PC-9 (cell line): ENCODE measurements around the gene DUSP18. TPM values are rescaled to one million over a fixed set of nuclear protein-coding genes. Genes with fewer than 3 reads are reported as not detected.

Experiments used
- BruUV-seq: library from RNA; stranded (reverse); fragments of 400-500 nt; replicated peaks from 2 replicates; lab custom pipeline; 2021; lab: Mats Ljungman, UMichigan
- CTCF ChIA-PET: fragments of 300-600 bp; sonication (Branson Sonifier 250); formaldehyde crosslinking; loops from one replicate; lab custom pipeline; 2022; ENCODE audit warnings: antibody characterized with exemption; lab: Charles Lee
- POLR2A ChIA-PET: fragments of 300-600 bp; sonication (Branson Sonifier 250); formaldehyde crosslinking; loops from one replicate; lab custom pipeline; 2022; ENCODE audit warnings: antibody characterized with exemption; ENCODE audit not compliant: unreplicated experiment; lab: Charles Lee
- DNase-seq, 2 experiments: peaks; one replicate each; pipeline versions ENCODE4 v3.0.0 to v3.0.0-alpha.2; 2015 to 2022; ENCODE audit warnings: mixed read lengths in 1 of 2
- H2AFZ ChIP-seq: fragments of 200-600 bp; sonication (generic); 2 replicates; pipeline ENCODE4 v1.8.1; 2017; ENCODE audit warnings: antibody characterized with exemption
- H3F3A ChIP-seq: fragments of 200-600 bp; sonication (generic); 2 replicates; pipeline ENCODE4 v1.8.1; 2017; ENCODE audit warnings: antibody characterized with exemption, mild to moderate bottlenecking, low read depth; ENCODE audit not compliant: insufficient read depth
- H3K27ac ChIP-seq: fragments of 200-600 bp; sonication (generic); 2 replicates; pipeline ENCODE4 v1.6.1; 2016; ENCODE audit warnings: mixed run types
- H3K27me3 ChIP-seq: fragments of 200-600 bp; sonication (generic); 2 replicates; pipeline ENCODE4 v1.6.1; 2016; ENCODE audit warnings: low read depth, mixed run types; ENCODE audit not compliant: insufficient read depth
- H3K36me3 ChIP-seq: fragments of 200-600 bp; sonication (generic); 2 replicates; pipeline ENCODE4 v1.6.1; 2016; ENCODE audit warnings: low read depth, mixed run types
- H3K4me1 ChIP-seq: fragments of 200-600 bp; sonication (generic); replicated peaks from 2 replicates; pipeline ENCODE4 v1.6.1; 2016; ENCODE audit warnings: mixed run types; ENCODE audit not compliant: insufficient read depth
- H3K4me2 ChIP-seq: fragments of 200-600 bp; sonication (generic); 2 replicates; pipeline ENCODE4 v1.6.1; 2017; ENCODE audit warnings: mixed run types
- H3K4me3 ChIP-seq: fragments of 200-600 bp; sonication (generic); 2 replicates; pipeline ENCODE4 v1.6.1; 2016; ENCODE audit warnings: mixed run types
- H3K79me2 ChIP-seq: fragments of 200-600 bp; sonication (generic); 2 replicates; pipeline ENCODE4 v1.6.1; 2017; ENCODE audit warnings: low read depth, mixed run types
- H3K9me2 ChIP-seq: fragments of 200-600 bp; sonication (generic); 2 replicates; pipeline ENCODE4 v1.8.1; 2017; ENCODE audit warnings: mild to moderate bottlenecking; ENCODE audit not compliant: insufficient read depth
- H3K9me3 ChIP-seq: fragments of 200-600 bp; sonication (generic); 2 replicates; pipeline ENCODE4 v1.8.1; 2016; ENCODE audit warnings: low read depth; ENCODE audit not compliant: insufficient read depth
- H4K20me1 ChIP-seq: fragments of 200-600 bp; sonication (generic); 2 replicates; pipeline ENCODE4 v1.8.1; 2017; ENCODE audit not compliant: insufficient read depth
- CTCF ChIP-seq: fragments of 200-600 bp; sonication (generic); conservative IDR thresholded peaks from 2 replicates; pipeline ENCODE4 v1.6.1; 2017; ENCODE audit warnings: mixed run types, antibody characterized with exemption, mild to moderate bottlenecking, moderate library complexity
- EZH2 ChIP-seq: fragments of 200-600 bp; sonication (generic); IDR thresholded peaks from 2 replicates; pipeline ENCODE4 v1.8.0; 2017; ENCODE audit warnings: antibody characterized with exemption, low read depth
- intact Hi-C: fragments of 100-400 bp; cut with micrococcal nuclease; formaldehyde crosslinking; loops from one replicate; pipeline ENCODE4 v1.10.0; 2022; ENCODE audit not compliant: unreplicated experiment
- total RNA-seq: library from RNA; stranded (reverse); gene quantifications from 2 replicates; pipeline ENCODE4 v1.2.3, GENCODE V29; 2021

The DUSP18 gene
- total RNA-seq, 1 experiment from 2014 or later: 11.0 TPM

- CTCF ChIA-PET: no interaction called here
- H3K27ac ChIP-seq: no peak overlapping the region
Measured at GRCh38 chr22:30675436-30675835, 7.8 kb upstream of the DUSP18 start.

GRCh38 chr22:30674482-30674881 is 6.8 kb upstream of the DUSP18 start:
- no peaks in the 10 kb centered on the region for H3K9me2 ChIP-seq
- intact Hi-C loops: no loop called here
- no peak overlapping the region for H3K4me2 ChIP-seq
- H3K27me3 ChIP-seq: no peaks in the 10 kb centered on the region
- no peak overlapping the region for H3K27ac ChIP-seq
- no TSS peak for BruUV-seq
- no peaks in the 10 kb centered on the region for H3K36me3 ChIP-seq
- ChIA-PET POLR2A (no interaction called here), CTCF (no interaction called here)
- H3K4me1 ChIP-seq: no peaks in the 10 kb centered on the region
- no peaks in the 10 kb centered on the region for H3F3A ChIP-seq
- H2AFZ ChIP-seq: no peak overlapping the region
- no peak for TF ChIP-seq CTCF
- no peak for TF ChIP-seq EZH2
- no peaks in the 10 kb centered on the region for H3K9me3 ChIP-seq
- DNase-seq: no peak
- no peaks in the 10 kb centered on the region for H4K20me1 ChIP-seq
- H3K4me3 ChIP-seq: no peak overlapping the region
- H3K79me2 ChIP-seq: no peaks in the 10 kb centered on the region

More at GRCh38 chr22:30675436-30675835, 7.8 kb upstream of the DUSP18 start:
- H3K4me3 ChIP-seq: no peak overlapping the region
- no peaks in the 10 kb centered on the region for H3K79me2 ChIP-seq
- POLR2A ChIA-PET: no interaction called here
- no peak overlapping the region for H3K4me2 ChIP-seq
- H3K4me1 ChIP-seq: no peaks in the 10 kb centered on the region
- H3K36me3 ChIP-seq: no peaks in the 10 kb centered on the region
- H3K9me3 ChIP-seq: no peaks in the 10 kb centered on the region
- no peaks in the 10 kb centered on the region for H3F3A ChIP-seq
- intact Hi-C loops: no loop called here
- no peak for TF ChIP-seq CTCF
- TF ChIP-seq EZH2: no peak
- DNase-seq: no peak
- no peak overlapping the region for H2AFZ ChIP-seq
- no peaks in the 10 kb centered on the region for H4K20me1 ChIP-seq
- no TSS peak for BruUV-seq
- H3K27me3 ChIP-seq: no peaks in the 10 kb centered on the region
- H3K9me2 ChIP-seq: no peaks in the 10 kb centered on the region

GRCh38 chr22:30673136-30673535 is 5.5 kb upstream of the DUSP18 start:
- BruUV-seq: no TSS peak
- Histone ChIP-seq H3F3A (no peaks in the 10 kb centered on the region), H3K27me3 (no peaks in the 10 kb centered on the region), H4K20me1 (no peaks in the 10 kb centered on the region), H3K36me3 (no peaks in the 10 kb centered on the region), H3K4me1 (0 out of 2 replicates have a peak, but pooled peaks cover 5% of the 10 kb centered on the region), H3K4me3 (no peak overlapping the region), H3K9me3 (no peaks in the 10 kb centered on the region), H3K4me2 (no peak overlapping the region), H3K9me2 (no peaks in the 10 kb centered on the region), H3K27ac (no peak overlapping the region), H3K79me2 (no peaks in the 10 kb centered on the region), H2AFZ (no peak overlapping the region)
- no peak for TF ChIP-seq CTCF
- TF ChIP-seq EZH2: no peak
- no peak for DNase-seq
- ChIA-PET CTCF (no interaction called here), POLR2A (no interaction called here)
- intact Hi-C loops: no loop called here
